IMR-90 (cell line): ENCODE results near the gene RFTN1. TPM values are rescaled to one million over a fixed set of nuclear protein-coding genes. Genes with fewer than 3 reads are reported as not detected.

Experiments
- ATAC-seq: fragments of 200-7000 bp; cut with Tn5 transposase; 2 replicates; pipeline ENCODE4 v1.9.1; 2020; ENCODE audit warnings: low read depth, mild to moderate bottlenecking, moderate library complexity
- BruUV-seq: library from RNA; stranded (reverse); fragments of 400-500 nt; replicated peaks from 2 replicates; lab custom pipeline; 2021; lab: Mats Ljungman, UMichigan
- CTCF ChIA-PET: fragments of 300-600 bp; formaldehyde crosslinking; extraction: SDS; loops from one replicate; lab custom pipeline; 2021; ENCODE audit warnings: antibody characterized with exemption; lab: Yijun Ruan, JAX
- POLR2A ChIA-PET: fragments of 300-600 bp; sonication (Branson Sonifier 250); formaldehyde crosslinking; loops from one replicate; lab custom pipeline; 2022; ENCODE audit warnings: antibody characterized with exemption; ENCODE audit not compliant: unreplicated experiment; lab: Charles Lee
- DNase-seq: peaks from one replicate; pipeline ENCODE4 v3.0.0; 2013
- H2AFZ ChIP-seq: replicated peaks from 2 replicates; pipeline ENCODE3; 2013; ENCODE audit warnings: low read length, mild to moderate bottlenecking; ENCODE audit not compliant: poor library complexity
- H2AK5ac ChIP-seq: 2 replicates; pipeline ENCODE4 v1.6.1; 2013; ENCODE audit warnings: low read depth, low read length, inconsistent platforms
- H2AK9ac ChIP-seq: replicated peaks from 2 replicates; pipeline ENCODE3; 2013; ENCODE audit warnings: mild to moderate bottlenecking, low read depth, low read length, moderate library complexity; ENCODE audit not compliant: poor library complexity
- H2BK120ac ChIP-seq: 2 replicates; pipeline ENCODE4 v1.6.1; 2013; ENCODE audit warnings: low read depth, low read length, inconsistent platforms
- H2BK15ac ChIP-seq: 3 replicates; pipeline ENCODE4 v1.6.1; 2013; ENCODE audit warnings: low read depth, low read length, inconsistent platforms
- H2BK20ac ChIP-seq: 2 replicates; pipeline ENCODE4 v1.6.1; 2013; ENCODE audit warnings: low read depth, mild to moderate bottlenecking, inconsistent platforms, low read length, moderate library complexity
- H2BK5ac ChIP-seq: 2 replicates; pipeline ENCODE4 v1.6.1; 2013; ENCODE audit warnings: mild to moderate bottlenecking, low read depth, low read length, inconsistent platforms; ENCODE audit not compliant: poor library complexity, severe bottlenecking
- H3K14ac ChIP-seq: replicated peaks from 2 replicates; pipeline ENCODE4 v1.6.1; 2013; ENCODE audit warnings: low read depth, low read length, inconsistent platforms
- H3K18ac ChIP-seq: 2 replicates; pipeline ENCODE4 v1.6.1; 2013; ENCODE audit warnings: low read depth, low read length, control low read depth
- H3K23ac ChIP-seq: 2 replicates; pipeline ENCODE4 v1.6.1; 2013; ENCODE audit warnings: low read depth, low read length, inconsistent platforms
- H3K27ac ChIP-seq: 2 replicates; pipeline ENCODE4 v1.5.1; 2013; ENCODE audit warnings: mild to moderate bottlenecking, control low read depth, low read length; ENCODE audit not compliant: insufficient read depth
- H3K27me3 ChIP-seq: 2 replicates; pipeline ENCODE4 v1.6.1; 2013; ENCODE audit warnings: low read length; ENCODE audit not compliant: control insufficient read depth, insufficient read depth
- H3K36me3 ChIP-seq: 2 replicates; pipeline ENCODE4 v1.6.1; 2013; ENCODE audit warnings: low read length, mixed read lengths; ENCODE audit not compliant: control insufficient read depth, insufficient read depth
- H3K4ac ChIP-seq: 2 replicates; pipeline ENCODE4 v1.6.1; 2013; ENCODE audit warnings: low read depth, low read length, inconsistent platforms
- H3K4me1 ChIP-seq: 2 replicates; pipeline ENCODE4 v1.6.1; 2013; ENCODE audit warnings: low read length, mixed read lengths; ENCODE audit not compliant: control insufficient read depth, insufficient read depth
- H3K4me2 ChIP-seq: 2 replicates; pipeline ENCODE4 v1.6.1; 2013; ENCODE audit warnings: low read depth, mild to moderate bottlenecking, control low read depth, low read length, moderate library complexity
- H3K4me3 ChIP-seq: 2 replicates; pipeline ENCODE4 v1.5.1; 2013; ENCODE audit warnings: low read depth, mild to moderate bottlenecking, control low read depth, low read length, moderate library complexity; ENCODE audit not compliant: insufficient read depth
- H3K56ac ChIP-seq: 2 replicates; pipeline ENCODE4 v1.6.1; 2013; ENCODE audit warnings: low read length, inconsistent platforms; ENCODE audit not compliant: insufficient read depth; ENCODE audit errors: extremely low read depth
- H3K79me1 ChIP-seq, 2 experiments: 2 replicates each; pipeline ENCODE4 v1.6.1; 2013; ENCODE audit warnings: low read length in 2 of 2, inconsistent platforms in 1 of 2, low read depth in 1 of 2
- H3K9ac ChIP-seq: 2 replicates; pipeline ENCODE4 v1.6.1; 2013; ENCODE audit warnings: low read depth, low read length, control low read depth
- H3K9me1 ChIP-seq: 2 replicates; pipeline ENCODE4 v1.6.1; 2013; ENCODE audit warnings: low read length, inconsistent platforms; ENCODE audit not compliant: insufficient read depth
- H3K9me3 ChIP-seq: 2 replicates; pipeline ENCODE4 v1.6.1; 2013; ENCODE audit warnings: low read length; ENCODE audit not compliant: control insufficient read depth, insufficient read depth
- H4K20me1 ChIP-seq: 2 replicates; pipeline ENCODE4 v1.6.1; 2013; ENCODE audit warnings: low read length, inconsistent platforms; ENCODE audit not compliant: insufficient read depth
- H4K5ac ChIP-seq: 2 replicates; pipeline ENCODE4 v1.6.1; 2013; ENCODE audit warnings: mild to moderate bottlenecking, low read depth, low read length, control low read depth
- H4K8ac ChIP-seq, 2 experiments: 2 replicates each; pipeline ENCODE4 v1.6.1; 2013; ENCODE audit warnings: low read depth in 2 of 2, low read length in 2 of 2, control low read depth in 1 of 2, inconsistent platforms in 1 of 2
- H4K91ac ChIP-seq: 2 replicates; pipeline ENCODE4 v1.6.1; 2013; ENCODE audit warnings: low read depth, low read length, inconsistent platforms; ENCODE audit not compliant: insufficient read depth
- BHLHE40 ChIP-seq: fragments of 150-350 bp; IDR thresholded peaks from 2 replicates; pipeline ENCODE4 v1.6.1; 2016; ENCODE audit warnings: mild to moderate bottlenecking, low read depth, low read length
- USF2 ChIP-seq: fragments of 150-350 bp; IDR thresholded peaks from 2 replicates; pipeline ENCODE4 v1.6.1; 2017; ENCODE audit warnings: mild to moderate bottlenecking, antibody characterized with exemption, low read length, low read depth
- WGBS, 2 experiments: methylation state at CpG; one replicate each; pipeline versions ENCODE4 v1.1.5 to v1.1.7; 2013; ENCODE audit warnings: missing lambda C conversion rate in 2 of 2; ENCODE audit not compliant: insufficient read length in 1 of 2; ENCODE audit errors: extremely low coverage in 2 of 2; 5-methylcytosine and 5-hydroxymethylcytosine counted together
- dilution Hi-C: fragments of 300-500 bp; cut with HindIII; formaldehyde crosslinking; loops from one replicate; pipeline ENCODE4 v1.14.3; 2018; ENCODE audit warnings: low sequenced_read_pairs; ENCODE audit not compliant: unreplicated experiment
- in situ Hi-C: fragments of 300-500 bp; cut with MboI; formaldehyde crosslinking; loops from 3 replicates; pipeline ENCODE4 v1.14.3; 2019; ENCODE audit warnings: low sequenced_read_pairs, inconsistent platforms, mixed read lengths
- intact Hi-C: fragments of 100-400 bp; cut with micrococcal nuclease; formaldehyde crosslinking; loops from 2 replicates; pipeline ENCODE4 v1.10.0; 2022
- polyA plus RNA-seq, 3 experiments: library from polyadenylated mRNA; depleted of rRNA; stranded (reverse); fragments of >200 nt; gene quantifications; 2 replicates each; pipeline ENCODE4 v1.2.3, GENCODE V29; 2012; ENCODE audit warnings: low replicate concordance in 1 of 3
- total RNA-seq: library from RNA; depleted of rRNA; stranded (reverse); fragments of >200 nt; gene quantifications from 2 replicates; pipeline ENCODE4 v1.2.3, GENCODE V29; 2012

The RFTN1 gene
- total and polyA plus RNA-seq, 2 of the 4 experiments (the other 2 are of a cell fraction): 45.0 to 52.0 TPM

DNA sequence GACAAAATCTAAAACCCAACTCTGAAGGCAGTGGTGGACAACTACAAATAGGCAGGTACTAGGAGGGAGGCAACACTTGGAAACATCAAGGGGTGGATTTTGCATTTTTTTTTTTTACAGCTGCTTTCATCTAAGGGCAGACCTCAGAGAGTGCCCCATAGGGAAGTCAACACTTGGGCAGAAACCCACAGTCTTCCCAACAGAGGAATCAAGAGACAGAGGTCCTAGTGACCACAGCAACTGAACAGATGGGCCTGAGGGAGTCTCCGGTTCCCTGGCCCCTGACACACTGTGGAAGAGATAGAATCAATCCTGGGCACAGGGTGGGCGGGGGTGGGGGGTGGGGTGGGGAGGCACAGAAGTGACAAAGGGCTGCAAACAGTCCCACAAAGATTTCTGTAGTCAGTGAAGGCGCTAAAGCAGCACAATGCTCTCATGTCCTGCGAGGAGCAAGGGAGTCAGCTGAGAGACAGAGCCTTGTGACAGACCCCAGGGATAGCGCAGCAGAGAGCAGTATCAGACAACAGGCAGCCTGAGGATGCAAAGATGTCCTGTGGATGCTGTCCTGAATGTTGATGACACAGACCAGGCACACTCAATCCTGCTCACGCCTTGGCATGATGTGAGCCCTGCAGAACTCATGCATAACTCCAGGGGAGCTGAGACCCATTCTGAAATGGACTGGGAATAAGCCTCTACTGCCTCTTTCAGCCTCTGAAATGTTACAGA, 6.9 kb upstream of the RFTN1 start:
- no peak overlapping the region for H3K27ac ChIP-seq
- POLR2A ChIA-PET: no interaction called here
- WGBS, 2 experiments: 83% methylated on average over 3 of the region's 6 CpGs; no CpG with 5 or more reads in 1 of the 2 experiments

More for the DNA sequence above, 6.9 kb upstream of the RFTN1 start:
- Histone ChIP-seq H2AK5ac (no peak overlapping the region), H3K14ac (no peak overlapping the region), H4K91ac (no peak overlapping the region), H3K9ac (no peak overlapping the region), H4K5ac (no peak overlapping the region), H3K36me3 (no peaks in the 10 kb centered on the region), H3K23ac (0 out of 2 replicates have a peak overlapping the region, but pooled peaks have one; percentile 36), H2BK15ac (no peak overlapping the region), H2BK5ac (no peak overlapping the region), H3K9me3 (peaks cover 10% of the 10 kb centered on the region), H2AK9ac (no peak overlapping the region), H3K27me3 (peaks cover 3% of the 10 kb centered on the region; the same call in 1 of the 2 replicates), H3K18ac (no peak overlapping the region), H3K56ac (no peak overlapping the region), H2AFZ (no peak overlapping the region), H3K4me2 (no peak overlapping the region), H2BK120ac (no peak overlapping the region), H3K79me1 (no peaks in the 10 kb centered on the region), H2BK20ac (no peak overlapping the region), H4K8ac (no peak overlapping the region), H3K4me3 (no peak overlapping the region), H3K4me1 (peaks cover 3% of the 10 kb centered on the region), H3K9me1 (no peaks in the 10 kb centered on the region), H4K20me1 (no peaks in the 10 kb centered on the region), H3K4ac (no peak overlapping the region)
- no TSS peak for BruUV-seq
- CTCF ChIA-PET: no interaction called here
- TF ChIP-seq USF2: no peak
- TF ChIP-seq BHLHE40: no peak
- intact Hi-C loops: no loop called here
- DNase-seq: no peak
- ATAC-seq: no peak
- in situ Hi-C loops: no loop called here
- dilution Hi-C loops: no loop called here
